GM19035 (cell line): ENCODE measurements around the gene BORCS8.

Source experiments
- ATAC-seq: cut with Tn5 transposase; IDR thresholded peaks from one replicate; pipeline ENCODE4 v1.9.1; 2021; ENCODE audit not compliant: unreplicated experiment

Gene BORCS8

DNA sequence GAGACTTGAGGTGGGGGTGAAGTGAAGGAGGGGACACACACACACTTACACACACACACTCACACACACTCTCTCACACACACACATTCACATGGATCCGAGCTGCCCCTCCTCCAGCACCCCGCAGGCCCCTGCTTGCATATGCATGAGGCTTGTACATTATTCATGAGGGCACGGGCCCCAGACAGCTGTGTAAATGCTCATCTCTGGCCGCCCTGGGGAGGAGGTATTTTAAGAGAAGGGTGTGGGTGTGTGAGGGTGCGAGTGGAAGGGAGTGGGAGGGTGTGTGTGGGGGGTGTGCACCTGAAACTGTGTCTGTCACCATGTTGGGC is 22.2 kb upstream of the BORCS8 start:
- ATAC-seq = no peak

GRCh38 chr19:19213426-19214158 is 21.6 kb upstream of the BORCS8 start:
- no peak for ATAC-seq

- ATAC-seq = no peak
Observed at GRCh38 chr19:19212916-19213315, 21.0 kb upstream of the BORCS8 start.

DNA sequence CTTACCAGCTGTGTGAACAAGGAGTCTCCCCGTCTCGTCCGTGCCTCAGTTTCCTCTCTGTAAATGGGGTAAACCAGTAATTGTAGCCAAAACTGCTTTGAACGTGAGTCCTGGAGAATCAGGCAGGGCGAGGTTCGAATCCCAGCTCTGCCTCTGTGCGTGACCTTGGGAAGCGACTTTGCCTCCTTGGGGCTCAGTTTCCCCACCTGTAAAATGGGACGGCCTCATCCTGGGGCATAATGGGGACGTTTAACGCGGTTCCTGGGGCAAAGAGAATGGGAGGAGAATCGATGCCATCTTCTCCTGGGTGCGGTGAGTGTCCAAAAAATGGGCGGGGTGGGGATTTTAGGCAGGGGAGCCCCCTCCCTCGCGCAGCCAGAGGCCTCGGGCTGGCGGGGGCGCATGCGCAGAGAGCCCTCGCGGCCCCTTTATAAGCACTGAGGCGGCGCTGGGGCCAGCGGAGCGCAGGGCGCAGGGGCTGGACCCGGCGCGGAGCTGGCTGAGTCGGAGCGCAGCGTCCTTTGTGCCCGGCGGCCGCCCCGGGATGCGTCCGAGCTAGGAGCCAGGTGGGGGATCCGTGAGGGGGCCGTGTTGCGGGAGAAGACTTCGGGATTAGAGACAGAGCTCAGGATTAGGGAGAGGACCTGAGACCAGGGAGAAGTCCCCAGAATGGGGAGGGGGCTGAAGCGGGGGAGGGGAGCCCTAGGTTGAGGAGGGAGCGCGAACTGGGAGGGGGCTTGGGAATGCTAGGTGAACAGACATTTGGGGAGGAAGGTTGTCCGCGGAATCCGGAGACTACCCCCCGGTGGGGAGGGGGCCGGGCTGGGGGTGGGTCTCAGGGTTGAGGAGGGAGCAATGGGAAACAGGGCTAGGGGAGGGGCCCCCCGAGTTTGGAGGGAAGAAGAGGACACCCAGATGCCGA is 19.8 kb upstream of the BORCS8 start, which contains the start of gene NCAN:
Gene NCAN, plus strand, starts transcription at position 460 of the 922 bp plus-strand sequence. CDS start 4,996 bp downstream, outside the sequence.
- ATAC-seq = no peak

GRCh38 chr19:19209372-19209771 is 17.4 kb upstream of the BORCS8 start:
- ATAC-seq = no peak

DNA sequence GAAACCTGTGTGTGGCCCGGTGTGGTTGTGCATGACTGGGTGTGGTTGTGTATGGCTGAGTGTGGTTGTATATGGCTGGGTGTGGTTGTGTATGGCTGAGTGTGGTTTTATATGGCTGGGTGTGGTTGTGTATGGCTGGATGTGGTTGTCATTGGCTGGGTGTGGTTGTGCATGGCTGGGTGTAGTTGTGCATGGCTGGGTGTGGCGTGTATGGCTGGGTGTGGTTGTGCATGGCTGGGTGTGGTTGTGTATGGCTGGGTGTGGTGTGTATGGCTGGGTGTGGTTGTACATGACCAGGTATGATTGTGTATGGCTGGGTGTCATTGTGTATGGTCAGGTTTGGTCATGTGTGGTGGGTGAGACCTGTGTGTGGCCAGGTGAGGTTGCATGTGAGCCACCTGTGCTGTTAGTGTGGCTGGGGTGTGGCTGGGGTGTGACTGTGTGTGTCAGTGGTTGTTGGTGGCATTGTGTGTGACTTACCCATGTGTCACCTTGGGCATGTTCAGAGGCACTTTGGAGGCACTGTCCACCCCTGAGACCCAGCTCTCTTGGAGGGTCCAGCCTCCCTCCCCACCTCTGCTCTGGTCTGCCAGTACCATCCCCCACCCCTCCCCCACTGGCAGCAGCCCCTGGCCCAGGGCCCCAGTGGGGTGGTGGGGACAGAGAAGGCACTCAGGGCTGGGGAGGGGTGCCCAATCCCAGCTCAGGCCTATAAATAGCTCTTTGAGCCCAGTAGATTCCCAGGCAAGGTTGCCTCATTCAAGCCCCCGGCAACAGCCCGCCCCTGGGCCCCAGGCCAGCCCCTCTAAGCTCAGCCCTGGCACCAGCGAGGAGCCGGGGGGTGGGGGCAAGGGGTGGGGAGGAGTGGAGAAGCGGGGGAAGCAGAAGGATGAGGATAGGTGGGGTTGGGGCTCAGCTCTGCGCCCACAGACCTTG is 16.0 kb upstream of the BORCS8 start:
- no peak for ATAC-seq

- no peak for ATAC-seq
Observed at GRCh38 chr19:19206938-19207337, 15.0 kb upstream of the BORCS8 start.

- no peak for ATAC-seq
Observed at GRCh38 chr19:19205416-19206410, 13.8 kb upstream of the BORCS8 start.

DNA sequence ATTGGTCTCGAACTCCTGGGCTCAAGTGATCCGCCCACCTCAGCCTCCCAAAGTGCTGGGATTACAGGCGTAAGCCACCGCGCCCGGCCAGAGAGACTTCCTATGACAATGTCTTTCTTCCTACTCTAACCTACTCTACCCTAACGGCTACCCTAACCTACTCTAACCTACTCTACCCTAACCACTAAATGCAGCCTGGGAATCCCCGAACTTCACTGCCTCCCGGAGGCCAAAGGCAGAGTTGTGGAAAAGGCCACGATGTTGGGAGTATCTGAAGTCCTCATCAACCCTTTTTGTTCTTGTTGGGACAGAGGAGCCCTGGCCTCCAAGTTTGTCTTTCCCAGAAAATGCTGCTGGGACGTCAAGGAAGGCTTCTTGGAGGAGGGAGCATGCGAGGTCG is 12.2 kb upstream of the BORCS8 start:
- no peak for ATAC-seq

- ATAC-seq = peak; percentile 81
Observed at GRCh38 chr19:19203012-19203856, 11.3 kb upstream of the BORCS8 start, which contains the start of gene NR2C2AP. NR2C2AP (minus strand) TSS chr19:19203414; CDS start chr19:19203060, 354 bp downstream.

- peak; percentile 22 for ATAC-seq
Observed at GRCh38 chr19:19202707-19203011, 10.7 kb upstream of the BORCS8 start.

GRCh38 chr19:19201697-19202630 is 10.0 kb upstream of the BORCS8 start:
- ATAC-seq = no peak

DNA sequence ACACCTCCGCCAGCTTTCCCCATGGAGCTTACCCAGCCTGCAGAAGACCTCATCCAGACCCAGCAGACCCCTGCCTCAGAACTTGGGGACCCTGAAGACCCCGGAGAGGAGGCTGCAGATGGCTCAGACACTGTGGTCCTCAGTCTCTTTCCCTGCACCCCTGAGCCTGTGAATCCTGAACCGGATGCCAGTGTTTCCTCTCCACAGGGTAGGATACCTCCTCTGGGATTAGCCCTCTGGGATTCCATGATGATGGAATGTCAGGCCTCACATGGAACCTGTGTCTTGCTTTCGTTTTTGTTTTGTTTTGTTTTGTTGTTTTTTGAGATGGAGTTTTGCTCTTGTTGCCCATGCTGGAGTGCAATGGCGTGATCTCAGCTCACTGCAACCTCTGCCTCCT is 2.0 kb upstream of the BORCS8 start:
- ATAC-seq = no peak

DNA sequence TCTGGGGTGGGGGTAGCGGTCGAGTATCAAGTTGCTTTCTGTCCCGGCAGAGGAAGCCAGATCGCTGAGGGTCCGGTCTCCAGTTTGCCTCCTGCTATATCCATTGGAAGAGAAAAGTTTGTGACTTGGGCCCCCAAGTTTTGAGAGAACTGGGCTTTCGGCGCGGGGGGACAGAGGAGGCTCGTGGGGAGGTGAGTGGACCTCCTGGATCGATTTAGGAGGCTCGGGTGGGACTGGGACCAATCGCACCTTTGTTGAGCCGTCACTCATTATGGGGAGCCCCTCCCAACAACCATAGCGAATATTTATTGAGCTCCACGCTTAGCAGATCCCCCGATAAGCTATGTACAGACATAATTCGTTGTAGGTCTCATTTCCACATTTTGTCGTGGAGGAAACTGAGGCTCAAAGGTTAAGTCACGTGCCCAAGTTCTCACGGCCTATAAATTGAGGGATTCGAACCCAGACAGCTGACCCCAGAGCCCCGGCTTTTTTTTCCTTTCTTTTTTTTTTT is 1.0 kb upstream of the BORCS8 start:
- no peak for ATAC-seq

GRCh38 chr19:19191768-19192077 is 229 bp downstream of the BORCS8 start:
- peak; percentile 1 for ATAC-seq

DNA sequence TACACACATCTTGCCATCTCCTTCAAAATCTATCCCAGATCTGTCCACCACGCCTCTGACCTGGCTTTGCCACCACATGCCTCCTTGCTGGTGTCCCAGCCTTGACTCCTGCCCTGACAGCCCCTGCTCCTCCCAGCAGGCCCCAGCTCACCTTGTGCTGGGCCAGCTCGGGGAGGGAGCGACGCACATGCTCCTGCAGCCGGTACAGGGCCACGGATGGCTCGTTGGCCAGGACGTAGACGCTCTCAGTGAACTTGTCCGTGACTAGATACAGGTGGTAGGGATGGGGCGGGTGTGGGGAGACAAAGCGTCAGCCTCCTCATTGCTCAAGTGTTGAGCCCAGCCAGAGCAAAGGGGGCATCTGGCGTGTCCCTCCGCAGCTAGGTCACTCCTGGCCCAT is 5.2 kb downstream of the BORCS8 start:
- ATAC-seq = no peak

- no peak for ATAC-seq
Observed at GRCh38 chr19:19185853-19186740, 5.9 kb downstream of the BORCS8 start.
